NCI-H345 treated with DMSO at 0.1 percent for 48 hours (cell line): ENCODE measurements around the gene HMGA1.

Source experiments
- DNase-seq: peaks from one replicate; lab custom pipeline; 2025; ENCODE audit not compliant: unreplicated experiment; lab: John Stamatoyannopoulos, UW

HMGA1 gene

DNA sequence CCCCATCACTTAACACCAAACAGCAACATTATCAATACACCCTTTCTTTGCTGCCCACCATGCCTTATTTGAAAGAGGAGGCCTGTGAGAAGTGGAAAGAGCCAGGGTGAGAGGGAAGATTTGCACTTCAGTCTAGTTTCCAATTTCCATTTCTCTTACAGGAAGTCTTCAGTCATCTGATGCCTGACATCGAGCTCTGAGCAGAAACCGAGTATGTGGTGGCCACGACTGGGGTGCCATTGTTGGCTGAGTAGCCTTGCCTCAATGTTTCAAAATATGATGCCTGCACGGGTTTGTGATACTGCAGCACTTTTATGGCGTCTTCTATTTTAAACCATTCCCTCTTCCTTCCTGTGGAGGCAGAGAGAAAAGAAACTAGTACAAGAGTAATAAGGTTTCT lies 51.9 kb downstream of the HMGA1 start:
- no peak for DNase-seq

DNA sequence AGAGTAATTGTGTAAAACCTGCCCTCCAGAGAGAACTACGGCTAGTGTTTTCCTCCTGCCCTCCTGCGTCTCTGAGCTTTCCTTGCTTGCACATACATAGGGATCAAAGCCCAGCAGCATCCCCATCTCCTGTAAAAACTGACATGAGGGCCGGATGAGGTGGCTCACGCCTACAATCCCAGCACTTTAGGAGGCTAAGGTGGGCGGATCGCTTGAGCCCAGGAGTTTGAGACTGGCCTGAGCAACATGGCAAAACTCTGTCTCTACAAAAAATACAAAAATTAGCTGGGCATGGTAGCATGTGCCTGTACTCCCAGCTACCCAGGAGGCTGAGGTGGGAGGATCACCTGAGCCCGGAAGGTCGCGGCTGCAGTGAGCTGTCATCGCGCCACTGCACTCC lies 52.5 kb downstream of the HMGA1 start:
- no peak for DNase-seq

DNA sequence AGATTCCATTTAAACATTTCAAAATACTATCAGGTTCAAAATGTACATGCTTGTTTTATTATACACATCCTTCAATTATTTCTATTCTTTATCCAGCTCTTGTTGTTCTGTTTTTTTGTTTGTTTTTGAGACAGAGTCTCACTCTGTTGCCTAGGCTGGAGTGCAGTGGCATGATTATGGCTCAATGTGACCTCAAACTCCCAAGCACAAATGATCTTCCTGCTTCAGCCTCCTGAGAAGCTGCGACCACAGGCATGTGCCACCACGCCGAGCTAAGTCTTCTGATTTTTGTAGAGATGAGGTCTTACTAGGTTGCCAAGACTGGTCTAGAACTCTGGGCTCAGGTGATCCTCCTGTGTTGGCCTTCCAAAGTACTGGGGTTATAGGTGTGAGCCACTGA lies 56.3 kb downstream of the HMGA1 start:
- DNase-seq: no peak

DNA sequence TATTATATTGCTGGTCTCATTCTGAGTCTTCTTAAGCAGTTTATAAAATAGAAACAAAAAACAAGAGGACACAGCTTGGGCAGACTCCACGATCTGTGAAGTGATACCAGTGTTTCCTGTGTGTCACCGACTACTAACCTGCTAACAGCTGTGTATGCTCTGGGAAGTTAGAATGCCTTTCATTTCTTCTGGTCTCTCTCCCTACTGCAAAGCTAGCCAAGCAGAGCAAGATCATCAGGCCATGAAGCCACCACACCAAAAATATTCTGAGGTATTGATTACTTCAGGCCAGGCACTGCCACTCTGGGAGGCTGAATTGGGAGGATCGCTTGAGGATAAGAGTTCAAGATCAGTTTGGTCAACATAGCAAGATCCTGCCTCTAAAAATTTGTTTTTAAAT lies 59.0 kb downstream of the HMGA1 start:
- no peak for DNase-seq
